HUDEP-2 (cell line): ENCODE measurements around the gene FANCG.

Source experiments
- DNase-seq, 76 experiments: peaks; one replicate each; lab custom pipeline; 2025; ENCODE audit not compliant: unreplicated experiment in 76 of 76; lab: John Stamatoyannopoulos, UW

Gene FANCG

GRCh38 chr9:35079426-35080341 lies at the start of gene FANCG:
Gene FANCG (minus strand): TSS chr9:35079942. CDS start chr9:35079524, 418 bp downstream.
- DNase-seq, result peak in 74 of 76 experiments; percentile 19 to 89 (median 79)

DNA sequence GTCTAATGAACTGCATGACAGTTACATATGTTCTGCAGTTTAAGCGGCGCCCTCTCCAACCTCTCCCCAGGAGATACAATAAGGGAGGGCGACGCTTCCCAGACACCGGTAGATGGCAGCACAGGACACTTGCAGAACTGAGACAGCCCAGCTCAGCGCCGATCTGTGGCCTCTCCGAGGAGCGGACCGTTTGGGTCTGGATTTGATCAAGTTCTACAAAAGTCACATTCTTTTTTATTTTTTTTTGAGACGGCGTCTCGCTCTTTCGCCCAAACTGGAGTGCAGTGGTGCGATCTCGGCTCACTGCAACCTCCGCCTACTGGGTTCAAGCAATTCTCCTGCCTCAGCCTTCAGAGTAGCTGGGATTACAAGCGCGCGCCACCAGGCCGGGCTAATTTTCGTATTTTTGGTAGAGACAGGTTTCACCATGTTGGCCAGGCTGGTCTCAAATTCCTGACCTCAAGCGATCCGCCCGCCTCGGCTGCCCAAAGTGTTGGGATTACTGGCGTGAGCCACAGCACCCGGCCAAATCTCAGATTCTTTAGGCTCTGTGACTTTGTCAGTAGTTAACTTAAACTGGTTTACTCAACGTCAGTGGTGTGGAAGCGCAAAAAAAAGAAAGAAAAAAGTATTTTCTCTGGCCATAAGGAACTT lies 37.3 kb upstream of the FANCG start:
- peak in 71 of 76 experiments; percentile 33 to 90 (median 74) for DNase-seq

GRCh38 chr9:35116539-35116897 lies 36.8 kb upstream of the FANCG start:
- peak in 1 of 76 experiments; percentile 56 for DNase-seq

DNA sequence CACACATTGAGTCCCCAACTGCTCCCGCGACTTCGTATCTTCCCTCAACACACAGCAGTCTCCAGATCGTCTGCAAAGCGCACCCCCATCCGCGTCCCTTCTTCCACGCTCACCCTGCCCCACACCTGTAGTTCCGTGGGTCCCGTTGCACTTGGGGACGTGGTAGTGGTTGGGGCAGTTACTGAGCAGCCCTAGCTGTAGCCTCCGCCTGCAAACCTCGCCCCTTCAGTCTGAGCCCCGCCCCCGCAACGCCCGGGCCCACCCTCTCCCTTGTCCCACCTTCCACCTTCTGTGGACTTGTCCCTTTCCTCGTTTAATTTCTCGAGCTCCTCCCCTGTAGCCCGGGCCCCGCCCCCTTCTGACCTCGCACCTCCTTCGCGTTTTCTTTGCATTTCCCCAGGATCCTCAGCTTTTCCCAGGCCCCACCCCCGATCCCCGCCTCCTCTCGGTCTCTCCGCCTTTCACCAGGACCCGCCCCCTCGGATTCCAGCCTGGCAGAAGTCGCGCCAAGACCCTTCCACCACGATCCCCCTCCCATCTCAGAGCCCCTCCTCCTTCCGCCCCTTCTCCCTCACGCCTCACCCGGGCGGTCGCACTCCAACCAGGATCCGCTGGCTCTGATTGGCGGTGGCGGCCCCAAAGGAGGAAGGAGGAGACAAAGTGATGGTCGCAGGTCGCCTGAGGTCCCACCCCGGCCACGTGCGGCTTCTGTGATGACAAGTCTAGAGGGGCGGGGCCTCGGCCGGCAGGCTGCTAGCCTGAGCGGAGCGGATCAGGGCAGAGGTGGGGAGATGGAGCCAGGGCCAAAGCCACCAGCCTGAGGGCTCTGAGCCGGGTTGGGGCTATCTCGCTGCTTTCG lies 36.2 kb upstream of the FANCG start, which contains the start of gene ATOSB:
Gene ATOSB (minus strand): TSS at position 183 of the 859 bp plus-strand sequence. CDS start 7,588 bp downstream, outside the sequence.
- peak in 75 of 76 experiments; percentile 61 to 98 (median 95) for DNase-seq

DNA sequence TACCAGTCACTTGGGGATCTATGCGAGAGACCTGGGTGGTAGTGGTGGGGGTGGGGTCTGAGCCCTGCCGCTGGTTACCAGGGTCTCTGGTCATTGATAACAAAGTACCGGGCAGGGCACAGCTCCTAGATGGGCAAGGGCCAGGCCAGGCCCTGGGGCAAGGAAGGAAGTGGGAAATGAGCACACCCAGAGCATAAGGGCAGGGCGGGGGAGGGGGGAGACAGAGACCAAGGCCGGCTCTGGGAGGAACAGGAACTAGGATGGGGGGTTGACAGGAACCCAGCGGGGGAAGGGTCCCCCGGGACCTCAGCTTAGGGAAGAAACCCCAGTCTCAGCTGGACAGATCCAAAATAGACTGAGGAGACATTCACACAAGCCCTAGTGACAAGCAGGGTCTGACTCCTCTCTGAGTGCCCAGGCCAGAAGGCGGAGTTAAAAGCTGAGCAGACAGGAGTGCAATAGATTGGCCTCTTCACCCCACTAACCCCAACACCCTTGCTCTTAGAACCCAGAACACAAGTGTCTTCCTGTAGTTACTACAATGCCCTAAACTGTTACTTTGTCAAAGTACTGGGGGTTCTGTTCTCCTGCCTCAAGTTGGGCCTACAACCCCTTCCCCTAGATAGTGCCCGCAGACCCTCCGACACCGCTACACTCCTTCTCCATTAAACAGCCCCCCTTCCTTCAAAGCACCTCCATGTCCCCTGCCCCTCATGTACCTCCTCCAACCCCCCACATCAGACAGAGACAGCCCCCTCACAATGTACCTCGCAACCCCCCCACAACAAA lies 35.3 kb upstream of the FANCG start:
- peak in 49 of 76 experiments; percentile 1 to 62 (median 23) for DNase-seq

DNA sequence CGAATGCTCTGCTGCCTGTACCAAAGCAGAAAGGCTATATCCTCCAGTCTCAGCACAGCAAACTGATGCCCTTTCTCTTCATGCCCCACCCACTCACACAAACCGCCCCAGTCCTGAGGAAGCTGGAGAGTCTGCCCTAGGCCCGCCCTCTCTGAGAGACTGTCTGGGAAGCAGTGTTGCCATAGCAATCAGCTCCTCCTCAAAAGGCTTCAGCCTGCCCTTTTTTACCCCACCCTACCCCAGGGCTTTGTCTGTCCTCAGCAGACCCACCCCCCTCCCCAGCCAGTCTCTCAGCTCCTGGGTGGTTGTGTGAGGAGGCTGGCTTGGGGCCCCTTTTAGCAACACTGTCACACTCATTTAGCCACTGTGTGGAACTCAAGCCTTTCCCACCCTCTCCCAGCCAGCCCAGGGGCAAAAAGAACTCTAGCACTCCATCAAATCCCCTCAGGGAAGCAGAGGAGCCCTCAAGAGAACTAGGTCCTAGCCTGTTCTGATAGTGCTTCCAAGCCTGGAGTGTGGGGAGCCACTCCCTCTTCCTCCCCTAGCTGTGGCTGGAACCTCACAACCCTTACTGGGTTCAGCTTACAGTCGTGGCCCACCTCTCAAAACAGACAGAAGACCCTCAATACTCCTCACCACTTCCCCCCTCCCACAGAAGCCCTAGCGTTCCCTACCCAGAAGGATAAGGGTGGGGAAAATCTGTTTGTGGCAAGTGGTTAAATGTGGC lies 34.5 kb upstream of the FANCG start:
- DNase-seq, result peak in 74 of 76 experiments; percentile 35 to 92 (median 82)

DNA sequence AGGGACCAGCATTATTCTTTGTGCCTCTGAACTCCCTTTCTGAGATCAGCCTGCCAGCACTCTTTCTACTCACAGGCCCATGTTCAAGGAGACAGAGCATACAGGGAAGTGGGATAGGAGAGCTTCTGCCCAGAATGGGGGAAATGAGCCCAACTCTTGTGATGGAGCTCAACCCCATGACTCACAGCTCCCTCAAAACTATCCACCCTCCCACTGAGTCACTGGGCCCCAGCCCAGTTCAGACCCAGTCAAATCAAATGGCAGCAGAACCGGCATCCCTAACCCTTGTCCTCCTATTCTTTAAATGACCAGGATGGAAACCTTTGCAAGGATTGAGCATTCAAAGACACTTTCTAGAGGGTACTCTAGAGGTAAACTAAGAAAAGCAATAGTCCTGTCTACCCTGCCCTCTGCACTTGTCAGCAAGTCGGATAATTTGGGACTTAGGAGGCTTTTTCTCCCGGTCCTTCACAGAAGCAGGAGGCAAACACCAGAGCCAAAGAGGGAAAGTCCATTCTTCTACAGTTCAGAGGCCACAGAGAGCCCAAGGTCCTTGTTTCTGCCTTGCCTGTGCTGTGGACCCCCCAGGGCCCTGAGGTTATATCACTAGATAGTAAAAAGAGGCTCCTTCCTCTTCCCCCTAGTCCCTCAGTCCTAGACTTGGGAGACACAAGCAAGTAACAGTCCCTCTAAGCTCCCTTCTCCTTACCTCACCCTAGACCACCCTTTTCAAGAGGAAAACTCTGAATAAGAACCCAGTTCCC lies 32.7 kb upstream of the FANCG start:
- peak in 14 of 76 experiments; percentile 1 to 39 (median 11) for DNase-seq

GRCh38 chr9:35111001-35111933 lies 31.5 kb upstream of the FANCG start:
- peak in 75 of 76 experiments; percentile 36 to 99 (median 96) for DNase-seq

DNA sequence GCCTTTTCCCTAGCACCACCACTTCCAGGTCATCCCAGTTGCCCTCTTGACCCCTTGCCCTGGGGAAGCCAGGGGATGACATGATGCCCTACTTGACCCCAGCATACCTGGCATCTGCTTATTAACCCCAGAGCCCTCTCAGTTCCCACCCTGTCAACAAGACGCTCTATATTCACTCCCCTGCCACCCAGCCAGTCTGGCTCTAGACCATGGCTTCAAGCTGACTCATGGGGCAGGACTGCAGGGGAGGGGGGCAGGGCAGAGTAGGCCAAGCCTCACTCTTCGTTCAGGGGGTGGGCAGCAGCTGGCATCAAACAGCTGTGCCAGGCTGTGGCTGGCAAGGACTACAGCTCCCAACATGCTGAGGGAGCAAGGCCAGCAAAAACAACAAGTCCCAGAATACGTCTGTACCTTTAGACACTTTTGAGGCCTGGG lies 30.6 kb upstream of the FANCG start:
- peak in 64 of 76 experiments; percentile 2 to 75 (median 45) for DNase-seq

DNA sequence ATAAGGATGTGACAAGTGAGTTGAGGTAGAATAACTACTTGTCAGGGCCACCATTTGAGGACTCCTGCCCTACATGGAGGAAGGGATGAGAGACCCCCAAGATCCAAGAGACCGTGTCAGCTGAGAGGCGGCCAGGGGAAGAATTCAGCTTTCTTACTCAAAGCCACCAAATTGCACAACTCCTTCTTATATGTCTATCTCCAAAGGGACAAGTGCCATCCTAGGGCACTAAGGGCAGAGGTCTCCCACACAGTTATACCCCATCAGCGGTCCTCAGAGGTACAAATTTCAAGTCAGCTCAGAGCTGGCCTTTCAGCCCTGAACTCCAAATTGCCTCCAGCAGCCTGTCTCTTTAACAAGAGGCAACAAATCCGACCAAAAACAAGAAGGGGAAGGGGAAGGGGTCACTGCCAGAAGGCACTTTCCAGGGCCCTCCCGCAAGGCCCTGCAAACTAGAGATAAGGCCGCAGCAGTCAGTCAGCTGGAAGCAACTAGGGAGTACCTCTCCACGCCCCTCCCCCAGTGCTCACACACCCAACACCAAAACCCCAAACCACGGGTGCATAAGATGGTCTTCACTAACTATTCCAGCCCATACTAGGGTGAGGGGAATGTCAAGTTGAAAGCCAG lies 29.3 kb upstream of the FANCG start:
- peak in 75 of 76 experiments; percentile 61 to 92 (median 84) for DNase-seq

GRCh38 chr9:35108461-35108860 lies 28.7 kb upstream of the FANCG start:
- DNase-seq, result no peak

DNA sequence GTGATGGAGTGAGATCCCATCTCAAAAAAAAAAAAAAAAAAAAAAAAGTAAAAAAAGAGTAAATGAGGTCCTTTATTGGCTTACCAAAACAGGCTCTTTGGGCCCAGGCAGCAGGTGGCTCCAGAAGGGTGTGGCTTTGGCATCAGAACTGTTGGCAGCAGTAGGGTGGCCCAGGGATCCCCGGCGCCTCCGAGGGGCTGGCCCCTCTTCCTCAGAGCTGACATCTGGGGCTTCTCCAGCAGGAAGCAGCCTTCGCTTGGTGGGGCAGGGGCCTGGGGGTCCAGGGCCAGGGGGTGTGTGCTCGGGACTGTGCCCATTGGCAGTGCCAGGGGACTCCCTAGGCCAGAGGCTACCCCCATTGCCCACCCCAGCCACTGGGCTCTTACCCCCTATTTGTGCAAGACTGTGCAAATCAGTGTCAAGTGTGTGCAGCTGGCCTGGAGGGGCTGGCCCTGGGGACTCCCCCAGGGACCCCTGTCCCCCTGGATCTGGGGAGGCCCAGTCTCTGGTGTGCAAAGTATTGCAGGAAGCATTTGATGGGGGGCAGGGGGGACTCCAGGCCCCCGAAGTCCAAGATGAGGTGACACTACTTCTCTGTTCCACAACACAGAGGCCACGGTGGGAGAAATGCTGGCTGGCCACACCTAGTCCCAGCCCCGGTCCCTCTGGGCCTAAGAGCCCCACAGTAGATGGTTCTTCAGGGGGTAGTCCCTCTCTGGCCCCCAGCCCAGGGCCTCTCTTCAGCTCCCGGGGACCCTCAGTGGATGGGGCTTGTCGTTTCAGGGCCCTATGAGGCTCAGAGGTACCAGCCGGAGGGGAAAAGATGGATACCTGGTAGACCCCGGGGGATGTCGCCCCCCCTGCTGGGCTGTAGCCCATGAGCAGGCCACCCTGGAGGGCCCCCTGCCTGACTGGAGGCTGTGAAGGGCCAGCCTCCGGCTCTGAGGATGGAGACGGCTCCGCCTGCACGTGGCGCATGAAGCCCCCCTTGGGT lies 27.9 kb upstream of the FANCG start:
- peak in 3 of 76 experiments; percentile 3 to 15 (median 13) for DNase-seq

GRCh38 chr9:35106343-35106730 lies 26.6 kb upstream of the FANCG start:
- no peak for DNase-seq

DNA sequence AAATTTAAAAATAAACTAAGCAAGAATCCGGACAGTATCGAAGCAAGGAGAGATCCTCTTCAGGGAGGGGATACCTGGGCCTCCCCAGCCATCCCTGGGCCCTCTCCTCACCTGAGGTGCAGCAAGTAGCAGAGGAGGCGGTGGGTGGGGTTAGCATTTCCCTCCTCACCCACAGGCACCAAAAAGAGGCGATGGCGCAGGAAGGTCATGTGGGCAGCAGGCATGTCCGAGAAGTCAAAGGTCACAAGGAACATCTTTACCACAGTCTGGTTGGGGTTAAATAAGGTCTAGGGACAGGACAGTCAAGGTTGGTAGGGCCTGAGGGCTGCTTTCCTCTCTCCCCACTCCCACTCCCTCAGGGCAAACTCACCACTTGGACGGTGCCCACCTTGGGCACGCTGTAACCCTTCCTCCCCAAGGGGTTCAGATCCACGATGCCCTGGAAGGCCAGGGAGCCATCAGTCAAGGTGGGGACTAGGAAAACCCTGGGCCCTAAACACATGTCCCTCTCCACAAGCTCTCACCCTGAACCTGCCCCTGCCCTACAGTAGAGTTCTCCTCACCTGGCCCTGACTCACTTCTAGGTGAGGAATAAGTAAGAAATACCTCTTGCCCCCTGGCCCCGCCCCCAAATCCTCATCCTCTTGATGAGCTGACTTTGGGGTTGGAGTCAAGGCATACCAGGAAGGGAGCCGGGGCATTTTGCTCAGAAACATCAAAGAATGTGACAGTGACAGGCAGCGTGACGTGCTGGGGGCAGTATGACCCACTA lies 26.0 kb upstream of the FANCG start:
- no peak for DNase-seq

DNA sequence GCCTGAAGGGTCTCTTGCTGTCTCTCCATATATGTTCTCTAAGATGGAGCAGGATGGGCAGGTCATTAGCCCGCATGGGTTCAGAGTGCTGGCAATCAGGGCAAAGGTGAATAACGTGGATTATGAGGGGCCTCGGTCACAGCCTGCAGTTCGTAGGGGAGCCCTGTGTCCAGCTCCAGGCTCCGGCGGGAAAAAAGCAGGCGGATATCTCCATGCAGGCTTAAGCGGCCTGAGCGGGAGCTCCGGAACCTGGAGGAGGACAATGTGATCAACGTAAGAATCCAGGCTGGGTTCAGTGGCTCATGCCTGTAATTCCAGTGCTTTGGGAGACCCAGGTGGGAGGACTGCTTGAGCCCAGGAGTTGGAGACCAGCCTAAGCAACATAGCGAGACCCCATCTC lies 25.4 kb upstream of the FANCG start:
- no peak for DNase-seq
